ENCODE results near the gene CRIP1. TPM values are rescaled to one million over a fixed set of nuclear protein-coding genes. Genes with fewer than 3 reads are reported as not detected.
A peak's percentile ranks its signal among the peaks of the same experiment; 100 is the strongest.

CRIP1 gene
- polyA plus RNA-seq (ENCODE audit: insufficient read length in 3 of 3) = 10 to 100 TPM; 24.1 to 32.5 (median 28.8) TPM

- no peak for DNase-seq (ENCODE audit: low read depth in 3 of 3, low spot score in 2 of 3)
Measured at GRCh38 chr14:105486163-105486973, at the start of gene CRIP1. Gene CRIP1, plus strand, starts transcription at chr14:105486886. Its CDS starts 374 bp downstream, at chr14:105487260.

GRCh38 chr14:105436891-105437722 is 49.6 kb upstream of the CRIP1 start:
- DNase-seq (ENCODE audit: low read depth in 3 of 3, low spot score in 2 of 3) = no peak

- DNase-seq (ENCODE audit: low read depth in 3 of 3, low spot score in 2 of 3) = no peak
Measured at GRCh38 chr14:105437723-105438500, 48.8 kb upstream of the CRIP1 start.

GRCh38 chr14:105439179-105439578 is 47.5 kb upstream of the CRIP1 start:
- no peak for DNase-seq (ENCODE audit: low read depth in 3 of 3, low spot score in 2 of 3)

- no peak for DNase-seq (ENCODE audit: low read depth in 3 of 3, low spot score in 2 of 3)
Measured at GRCh38 chr14:105439710-105440553, 46.8 kb upstream of the CRIP1 start.

- no peak for DNase-seq (ENCODE audit: low read depth in 3 of 3, low spot score in 2 of 3)
Measured at GRCh38 chr14:105440554-105440900, 46.2 kb upstream of the CRIP1 start.

GRCh38 chr14:105440992-105441391 is 45.7 kb upstream of the CRIP1 start:
- DNase-seq (ENCODE audit: low read depth in 3 of 3, low spot score in 2 of 3) = no peak

GRCh38 chr14:105442125-105442524 is 44.6 kb upstream of the CRIP1 start:
- no peak for DNase-seq (ENCODE audit: low read depth in 3 of 3, low spot score in 2 of 3)

GRCh38 chr14:105442834-105443233 is 43.9 kb upstream of the CRIP1 start:
- no peak for DNase-seq (ENCODE audit: low read depth in 3 of 3, low spot score in 2 of 3)

- no peak for DNase-seq (ENCODE audit: low read depth in 3 of 3, low spot score in 2 of 3)
Measured at GRCh38 chr14:105444859-105445258, 41.8 kb upstream of the CRIP1 start.

- no peak for DNase-seq (ENCODE audit: low read depth in 3 of 3, low spot score in 2 of 3)
Measured at GRCh38 chr14:105445290-105445689, 41.4 kb upstream of the CRIP1 start.

- no peak for DNase-seq (ENCODE audit: low read depth in 3 of 3, low spot score in 2 of 3)
Measured at GRCh38 chr14:105445901-105446845, 40.5 kb upstream of the CRIP1 start.

GRCh38 chr14:105446971-105447370 is 39.7 kb upstream of the CRIP1 start:
- DNase-seq (ENCODE audit: low read depth in 3 of 3, low spot score in 2 of 3) = no peak

GRCh38 chr14:105447651-105448640 is 38.7 kb upstream of the CRIP1 start:
- DNase-seq (ENCODE audit: low read depth in 3 of 3, low spot score in 2 of 3) = no peak

GRCh38 chr14:105448706-105449111 is 38.0 kb upstream of the CRIP1 start:
- DNase-seq (ENCODE audit: low read depth in 3 of 3, low spot score in 2 of 3) = peak in 1 of 3 donors; percentile 21

- no peak for DNase-seq (ENCODE audit: low read depth in 3 of 3, low spot score in 2 of 3)
Measured at GRCh38 chr14:105449276-105450122, 37.2 kb upstream of the CRIP1 start.

GRCh38 chr14:105450123-105450505 is 36.6 kb upstream of the CRIP1 start:
- no peak for DNase-seq (ENCODE audit: low read depth in 3 of 3, low spot score in 2 of 3)

All from right renal cortex interstitium (tissue), 3 donors.